SU-DHL-6 (cell line): ENCODE measurements around the gene SLC25A45.

Experiments
- CTCF ChIP-seq: fragments of 200-600 bp; sonication (generic); IDR thresholded peaks from one replicate; pipeline ENCODE4 v1.5.1; 2017; ENCODE audit warnings: antibody characterized with exemption, mild to moderate bottlenecking, low read length, moderate library complexity; ENCODE audit not compliant: insufficient read depth, poor library complexity, severe bottlenecking
- EZH2phosphoT487 ChIP-seq: fragments of 200-600 bp; sonication (generic), shearing (Covaris generic); conservative IDR thresholded peaks from 2 replicates; pipeline ENCODE4 v1.6.1; 2018; ENCODE audit warnings: mild to moderate bottlenecking, antibody characterized with exemption, low read length, moderate library complexity, mixed read lengths

- no peak for TF ChIP-seq CTCF
- TF ChIP-seq EZH2phosphoT487 = no peak
Observed at GRCh38 chr11:65355776-65356393, 26.6 kb downstream of the SLC25A45 start.
